ENCODE measurements around the gene EXOSC10.
"Not testable (repeated sequence)": the region's sequence is repeated elsewhere in the genome, so short reads cannot be mapped to it uniquely, and the experiment has no call there.

EXOSC10 gene

DNA sequence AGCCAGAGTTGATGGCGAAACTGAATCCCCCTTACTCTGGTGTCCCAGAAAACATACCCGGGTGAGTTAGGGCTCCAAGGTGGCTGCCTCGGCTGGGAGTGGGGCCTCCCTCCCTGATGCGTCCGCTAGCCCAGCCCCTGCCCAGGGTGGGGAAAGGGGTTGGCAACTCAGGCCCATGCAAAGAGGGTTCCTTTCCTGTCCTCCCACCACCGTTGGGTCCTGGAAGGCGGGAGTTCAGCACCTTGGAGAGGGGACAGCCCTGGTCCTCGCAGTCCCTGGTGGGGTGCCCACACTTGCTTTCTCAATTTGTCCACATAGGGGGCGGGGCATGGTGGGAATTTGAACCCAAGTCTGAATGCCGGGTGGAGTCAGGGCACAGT, 45.9 kb downstream of the EXOSC10 start:
- peaks cover 10 to 46% of the 10 kb centered on the region in 2 donors for H3K36me3 ChIP-seq (replicated peaks in 1 of 2; ENCODE audit: control insufficient read depth in 2 of 2, insufficient read depth in 2 of 2, low read length in 2 of 2)
- peaks cover 3 to 15% of the 10 kb centered on the region in 2 donors for H3K4me1 ChIP-seq (ENCODE audit: control insufficient read depth in 2 of 2, insufficient read depth in 1 of 2, low read depth in 1 of 2, low read length in 2 of 2)
- no peak overlapping the region for H2BK120ac ChIP-seq (ENCODE audit: low read depth, low read length)
- no peak overlapping the region for H2BK15ac ChIP-seq (ENCODE audit: low read length)
- H3K9ac ChIP-seq (ENCODE audit: low read depth, low read length, poor library complexity) = no peak overlapping the region
- H4K91ac ChIP-seq (ENCODE audit: low read depth, low read length, poor library complexity) = no peak overlapping the region
- no CpG with 5 or more reads among the region's 10 CpGs for WGBS, 2 donors (ENCODE audit: extremely low coverage in 2 of 2, insufficient read length in 2 of 2, insufficient replicate concordance in 1 of 2)
- no peak overlapping the region for H2AK5ac ChIP-seq (ENCODE audit: low read depth, low read length)
- no peak overlapping the region for H3K14ac ChIP-seq (ENCODE audit: low read length)
- peak overlapping the region; percentile 31 for H3K23ac ChIP-seq (ENCODE audit: low read depth, low read length, poor library complexity)
- no peak overlapping the region for H4K8ac ChIP-seq (ENCODE audit: low read depth, low read length)
- no peak overlapping the region for H3K18ac ChIP-seq (ENCODE audit: low read length)
- no peaks in the 10 kb centered on the region for H3K79me1 ChIP-seq (ENCODE audit: low read depth, low read length)
- no peak for DNase-seq (ENCODE audit: low spot score)
- no peak overlapping the region for H2BK12ac ChIP-seq (ENCODE audit: low read length)
- no peak overlapping the region for H2AFZ ChIP-seq (ENCODE audit: low read length)
- H3K27ac ChIP-seq (replicated peaks; ENCODE audit: low read length) = no peak overlapping the region
- no peaks in the 10 kb centered on the region for H3K27me3 ChIP-seq (ENCODE audit: control insufficient read depth in 3 of 3, insufficient read depth in 3 of 3, low read depth in 1 of 3, low read length in 3 of 3)
- no peak overlapping the region for H3K4me3 ChIP-seq (ENCODE audit: low read length in 2 of 2)
- no peak overlapping the region for H3K4me2 ChIP-seq (ENCODE audit: insufficient read depth, low read length, poor library complexity, severe bottlenecking)
- H2BK5ac ChIP-seq (ENCODE audit: low read length) = no peak overlapping the region
- no peaks in the 10 kb centered on the region for H3K9me3 ChIP-seq (replicated peaks in 1 of 2; ENCODE audit: control insufficient read depth in 2 of 2, insufficient read depth in 1 of 2, low read depth in 1 of 2, low read length in 2 of 2)
- H3K4ac ChIP-seq (ENCODE audit: low read length) = no peak overlapping the region

DNA sequence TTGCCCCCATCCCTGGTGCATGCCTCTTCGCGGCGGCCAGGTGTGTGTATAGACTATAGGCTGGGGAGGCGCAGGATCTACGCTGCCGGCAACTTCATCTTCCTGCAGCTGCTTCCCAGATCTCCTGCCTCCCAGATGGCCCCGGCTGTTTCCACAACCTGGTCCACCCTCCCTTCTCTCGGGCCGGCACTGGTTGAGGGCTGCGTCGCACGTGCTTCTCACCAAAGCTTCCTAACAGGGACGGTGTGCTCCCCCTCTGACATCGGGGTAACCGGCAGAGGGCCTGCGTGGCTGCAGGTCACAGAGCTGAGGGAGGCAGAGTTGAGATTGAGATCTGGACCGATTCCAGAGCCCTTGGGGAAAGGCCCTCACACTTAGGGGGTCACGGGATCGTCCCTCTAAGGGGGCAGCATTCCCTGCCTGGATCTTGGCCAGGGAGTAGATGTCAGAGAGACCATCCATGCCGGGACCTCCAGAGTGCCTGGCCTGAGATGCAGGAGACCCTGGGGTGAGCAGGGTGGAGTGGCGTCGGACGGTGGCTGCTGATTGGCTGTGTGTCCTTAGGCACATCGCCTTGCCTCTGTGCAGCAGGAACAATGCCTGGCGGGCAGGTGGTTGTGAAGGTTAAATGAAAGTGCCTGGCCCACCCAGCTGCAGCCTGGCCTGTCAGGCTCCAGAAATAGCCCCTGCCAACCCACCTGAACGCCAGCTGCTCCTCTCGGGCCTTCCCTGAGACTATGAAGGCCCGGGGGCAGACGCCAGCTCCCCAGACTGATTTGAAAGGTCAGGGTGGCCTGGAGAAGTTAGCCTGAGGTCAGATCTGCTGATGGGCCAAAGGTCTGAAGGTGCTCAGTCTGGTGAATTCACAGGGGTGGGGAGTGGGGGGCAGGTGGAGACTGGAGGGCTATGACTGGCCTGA, 46.6 kb downstream of the EXOSC10 start:
- Histone ChIP-seq H2BK15ac (ENCODE audit: low read length) (no peak overlapping the region), H2BK5ac (ENCODE audit: low read length) (no peak overlapping the region), H3K9ac (ENCODE audit: low read depth, low read length, poor library complexity) (no peak overlapping the region), H3K9me3 (replicated peaks in 1 of 2; ENCODE audit: control insufficient read depth in 2 of 2, insufficient read depth in 1 of 2, low read depth in 1 of 2, low read length in 2 of 2) (no peaks in the 10 kb centered on the region), H3K23ac (ENCODE audit: low read depth, low read length, poor library complexity) (peak overlapping the region; percentile 60), H3K18ac (ENCODE audit: low read length) (peak overlapping the region; percentile 35), H2AFZ (ENCODE audit: low read length) (no peak overlapping the region), H3K36me3 (replicated peaks in 1 of 2; ENCODE audit: control insufficient read depth in 2 of 2, insufficient read depth in 2 of 2, low read length in 2 of 2) (peaks cover 9 to 40% of the 10 kb centered on the region in 2 donors), H2BK120ac (ENCODE audit: low read depth, low read length) (no peak overlapping the region), H3K4ac (ENCODE audit: low read length) (no peak overlapping the region), H3K14ac (ENCODE audit: low read length) (no peak overlapping the region), H4K8ac (ENCODE audit: low read depth, low read length) (no peak overlapping the region), H3K4me1 (ENCODE audit: control insufficient read depth in 2 of 2, insufficient read depth in 1 of 2, low read depth in 1 of 2, low read length in 2 of 2) (peaks cover 0 to 12% of the 10 kb centered on the region in 2 donors), H3K27ac (replicated peaks; ENCODE audit: low read length) (no peak overlapping the region), H2AK5ac (ENCODE audit: low read depth, low read length) (peak overlapping the region; percentile 37), H3K27me3 (ENCODE audit: control insufficient read depth in 3 of 3, insufficient read depth in 3 of 3, low read depth in 1 of 3, low read length in 3 of 3) (no peaks in the 10 kb centered on the region), H3K79me1 (ENCODE audit: low read depth, low read length) (no peaks in the 10 kb centered on the region), H3K4me2 (ENCODE audit: insufficient read depth, low read length, poor library complexity, severe bottlenecking) (no peak overlapping the region), H3K4me3 (ENCODE audit: low read length in 2 of 2) (no peak overlapping the region), H4K91ac (ENCODE audit: low read depth, low read length, poor library complexity) (peak overlapping the region; percentile 7), H2BK12ac (ENCODE audit: low read length) (no peak overlapping the region)
- no peak for DNase-seq (ENCODE audit: low spot score)
- no CpG with 5 or more reads among the region's 29 CpGs for WGBS, 2 donors (ENCODE audit: extremely low coverage in 2 of 2, insufficient read length in 2 of 2, insufficient replicate concordance in 1 of 2)

DNA sequence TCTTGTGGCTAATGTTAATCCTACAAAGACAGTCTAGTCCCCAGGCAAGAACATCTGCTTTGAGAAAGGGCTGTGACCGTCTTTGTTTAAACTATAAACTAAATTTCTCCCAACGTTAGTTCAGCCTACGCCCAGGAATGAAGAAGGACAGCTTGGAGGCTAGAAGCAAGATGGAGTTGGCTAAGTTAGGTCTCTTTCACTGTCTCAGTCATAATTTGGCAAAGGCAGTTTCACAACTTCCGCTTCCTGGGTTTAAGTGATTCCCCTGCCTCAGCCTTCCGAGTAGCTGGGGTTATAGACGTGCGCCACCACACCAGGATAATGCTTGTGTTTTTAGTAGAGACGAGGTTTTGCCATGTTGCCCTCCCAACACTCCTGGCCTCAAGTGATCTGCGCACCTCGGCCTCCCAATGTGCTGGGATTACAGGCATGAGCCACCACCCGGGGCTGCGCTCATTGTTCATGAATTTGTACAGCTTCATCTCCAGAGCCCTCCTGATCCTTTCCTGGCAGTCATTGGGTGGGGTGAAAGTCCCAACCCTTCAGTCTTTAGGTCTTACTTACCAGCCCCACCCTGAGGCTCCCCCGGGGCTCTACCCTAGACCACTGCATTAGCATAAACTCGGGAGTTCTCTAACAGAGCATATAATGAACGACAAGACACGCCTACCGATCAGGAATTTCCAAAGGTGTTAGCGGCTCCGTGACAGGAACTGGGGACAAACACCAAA, 47.7 kb downstream of the EXOSC10 start:
- H3K9me3 ChIP-seq (replicated peaks in 1 of 2; ENCODE audit: control insufficient read depth in 2 of 2, insufficient read depth in 1 of 2, low read depth in 1 of 2, low read length in 2 of 2) = no peaks in the 10 kb centered on the region
- no peak overlapping the region for H4K91ac ChIP-seq (ENCODE audit: low read depth, low read length, poor library complexity)
- no CpG with 5 or more reads among the region's 19 CpGs for WGBS, 2 donors (ENCODE audit: extremely low coverage in 2 of 2, insufficient read length in 2 of 2, insufficient replicate concordance in 1 of 2)
- no peak overlapping the region for H2BK12ac ChIP-seq (ENCODE audit: low read length)
- H2AK5ac ChIP-seq (ENCODE audit: low read depth, low read length) = no peak overlapping the region
- H3K4me2 ChIP-seq (ENCODE audit: insufficient read depth, low read length, poor library complexity, severe bottlenecking) = no peak overlapping the region
- no peak overlapping the region for H3K14ac ChIP-seq (ENCODE audit: low read length)
- H2BK5ac ChIP-seq (ENCODE audit: low read length) = no peak overlapping the region
- no peak overlapping the region for H2BK120ac ChIP-seq (ENCODE audit: low read depth, low read length)
- H3K27ac ChIP-seq (replicated peaks; ENCODE audit: low read length) = no peak overlapping the region
- peaks cover 7 to 28% of the 10 kb centered on the region in 2 donors for H3K36me3 ChIP-seq (replicated peaks in 1 of 2; ENCODE audit: control insufficient read depth in 2 of 2, insufficient read depth in 2 of 2, low read length in 2 of 2)
- H2BK15ac ChIP-seq (ENCODE audit: low read length) = no peak overlapping the region
- peaks cover 0 to 12% of the 10 kb centered on the region in 2 donors for H3K4me1 ChIP-seq (ENCODE audit: control insufficient read depth in 2 of 2, insufficient read depth in 1 of 2, low read depth in 1 of 2, low read length in 2 of 2)
- no peak overlapping the region for H3K4me3 ChIP-seq (ENCODE audit: low read length in 2 of 2)
- no peak overlapping the region for H4K8ac ChIP-seq (ENCODE audit: low read depth, low read length)
- H3K9ac ChIP-seq (ENCODE audit: low read depth, low read length, poor library complexity) = no peak overlapping the region
- H3K4ac ChIP-seq (ENCODE audit: low read length) = no peak overlapping the region
- no peak overlapping the region for H2AFZ ChIP-seq (ENCODE audit: low read length)
- H3K18ac ChIP-seq (ENCODE audit: low read length) = no peak overlapping the region
- no peaks in the 10 kb centered on the region for H3K79me1 ChIP-seq (ENCODE audit: low read depth, low read length)
- H3K27me3 ChIP-seq (ENCODE audit: control insufficient read depth in 3 of 3, insufficient read depth in 3 of 3, low read depth in 1 of 3, low read length in 3 of 3) = no peaks in the 10 kb centered on the region
- H3K23ac ChIP-seq (ENCODE audit: low read depth, low read length, poor library complexity) = no peak overlapping the region
- DNase-seq (ENCODE audit: low spot score) = no peak

DNA sequence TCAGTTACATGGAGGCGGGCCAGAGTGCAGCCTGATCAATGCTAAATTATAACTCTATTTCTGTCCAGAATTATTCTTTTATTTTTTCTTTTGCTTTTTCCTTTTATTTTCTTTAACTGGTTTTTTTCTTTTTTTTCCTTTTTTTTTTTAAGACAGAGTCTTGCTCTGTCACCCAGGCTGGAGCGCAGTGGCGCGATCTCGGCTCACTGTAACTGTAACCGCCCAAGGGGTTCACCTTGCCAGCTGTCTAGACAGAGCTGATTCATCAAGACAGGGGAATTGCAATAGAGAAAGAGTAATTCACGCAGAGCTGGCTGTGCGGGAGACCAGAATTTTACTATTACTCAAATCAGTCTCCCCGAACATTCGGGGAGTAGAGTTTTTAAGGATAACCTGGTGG, 48.5 kb downstream of the EXOSC10 start:
- Histone ChIP-seq H3K4me1 (ENCODE audit: control insufficient read depth in 2 of 2, insufficient read depth in 1 of 2, low read depth in 1 of 2, low read length in 2 of 2) (peaks cover 0 to 12% of the 10 kb centered on the region in 2 donors), H3K36me3 (replicated peaks in 1 of 2; ENCODE audit: control insufficient read depth in 2 of 2, insufficient read depth in 2 of 2, low read length in 2 of 2) (peaks cover 3 to 20% of the 10 kb centered on the region in 2 donors)
- not testable (repeated sequence) for H3K9me3 ChIP-seq (replicated peaks in 1 of 2; ENCODE audit: control insufficient read depth in 2 of 2, insufficient read depth in 1 of 2, low read depth in 1 of 2, low read length in 2 of 2); H3K79me1 ChIP-seq (ENCODE audit: low read depth, low read length); H3K4ac ChIP-seq (ENCODE audit: low read length); H3K4me3 ChIP-seq (ENCODE audit: low read length in 2 of 2); H3K27ac ChIP-seq (replicated peaks; ENCODE audit: low read length); H2BK5ac ChIP-seq (ENCODE audit: low read length); H3K27me3 ChIP-seq (ENCODE audit: control insufficient read depth in 3 of 3, insufficient read depth in 3 of 3, low read depth in 1 of 3, low read length in 3 of 3); H4K8ac ChIP-seq (ENCODE audit: low read depth, low read length); H3K14ac ChIP-seq (ENCODE audit: low read length); H2AK5ac ChIP-seq (ENCODE audit: low read depth, low read length); H3K9ac ChIP-seq (ENCODE audit: low read depth, low read length, poor library complexity); H2BK15ac ChIP-seq (ENCODE audit: low read length); H2AFZ ChIP-seq (ENCODE audit: low read length); H3K23ac ChIP-seq (ENCODE audit: low read depth, low read length, poor library complexity); H3K18ac ChIP-seq (ENCODE audit: low read length); H4K91ac ChIP-seq (ENCODE audit: low read depth, low read length, poor library complexity); H2BK120ac ChIP-seq (ENCODE audit: low read depth, low read length); H3K4me2 ChIP-seq (ENCODE audit: insufficient read depth, low read length, poor library complexity, severe bottlenecking); DNase-seq (ENCODE audit: low spot score); H2BK12ac ChIP-seq (ENCODE audit: low read length)
- no CpG with 5 or more reads among the region's 10 CpGs for WGBS, 2 donors (ENCODE audit: extremely low coverage in 2 of 2, insufficient read length in 2 of 2, insufficient replicate concordance in 1 of 2)
